HG02763 (cell line): ENCODE measurements around the gene LRMDA.

Experiments used
- ATAC-seq: cut with Tn5 transposase; IDR thresholded peaks from one replicate; pipeline ENCODE4 v1.9.1; 2021; ENCODE audit warnings: mild to moderate bottlenecking, moderate library complexity; ENCODE audit not compliant: unreplicated experiment

The LRMDA gene

DNA sequence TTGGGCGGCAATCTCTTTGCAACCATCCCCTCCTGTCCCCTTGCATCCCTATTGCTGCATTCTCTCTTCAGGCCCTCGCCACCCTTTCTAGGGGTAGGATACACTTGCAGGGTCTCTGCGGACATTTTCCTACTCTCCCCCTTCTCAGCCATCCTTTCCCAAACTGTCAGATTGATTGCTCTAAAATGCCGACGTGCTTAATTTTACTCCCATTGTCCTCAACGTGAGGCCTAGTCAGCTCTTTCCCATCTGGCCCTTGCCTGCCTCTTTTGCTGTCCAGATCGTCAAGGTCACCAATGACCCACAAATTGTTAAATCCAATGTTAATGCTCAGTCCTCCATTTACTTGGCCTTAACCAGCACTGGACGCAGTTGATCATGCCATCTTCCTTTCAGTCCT is 12.7 kb upstream of the LRMDA start:
- no peak for ATAC-seq

DNA sequence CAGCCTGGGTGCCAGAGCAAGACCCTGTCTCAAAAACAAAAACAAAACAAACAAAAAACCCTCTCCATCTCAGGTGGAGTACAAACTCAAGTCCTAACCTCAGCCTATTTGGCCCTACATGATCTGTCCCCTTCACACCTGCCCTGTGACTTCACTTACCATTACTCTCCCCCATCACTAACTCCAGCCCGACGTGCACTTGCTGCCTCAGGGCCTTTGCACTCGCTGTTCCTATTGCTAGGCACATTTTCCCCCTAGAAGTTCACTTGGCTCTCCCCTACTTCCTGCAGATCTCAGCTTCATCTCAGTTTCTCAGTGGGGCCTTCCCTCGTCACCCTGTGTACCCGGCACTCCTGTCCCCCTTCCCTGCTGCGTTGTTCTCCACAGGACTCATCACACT is 8.5 kb upstream of the LRMDA start:
- ATAC-seq, result no peak

DNA sequence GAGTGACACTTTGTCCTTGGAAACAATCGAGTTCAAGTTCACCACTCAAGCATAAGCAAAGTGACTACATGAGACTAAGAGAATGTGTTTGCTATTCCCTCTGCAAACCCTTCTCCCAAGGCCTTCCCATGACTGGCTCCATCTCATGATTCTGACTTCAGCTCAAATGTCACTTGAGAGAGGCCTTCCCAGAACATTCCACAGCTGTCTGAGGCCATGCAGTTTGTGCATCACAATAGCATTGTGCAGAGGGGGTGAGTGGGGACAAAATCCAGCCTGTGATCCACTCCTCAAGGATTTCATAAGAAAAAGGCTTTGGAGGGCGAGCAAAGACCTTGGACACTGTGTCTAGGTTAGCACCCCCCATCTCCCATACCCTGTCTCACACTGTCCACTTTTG is 6.9 kb upstream of the LRMDA start:
- no peak for ATAC-seq

DNA sequence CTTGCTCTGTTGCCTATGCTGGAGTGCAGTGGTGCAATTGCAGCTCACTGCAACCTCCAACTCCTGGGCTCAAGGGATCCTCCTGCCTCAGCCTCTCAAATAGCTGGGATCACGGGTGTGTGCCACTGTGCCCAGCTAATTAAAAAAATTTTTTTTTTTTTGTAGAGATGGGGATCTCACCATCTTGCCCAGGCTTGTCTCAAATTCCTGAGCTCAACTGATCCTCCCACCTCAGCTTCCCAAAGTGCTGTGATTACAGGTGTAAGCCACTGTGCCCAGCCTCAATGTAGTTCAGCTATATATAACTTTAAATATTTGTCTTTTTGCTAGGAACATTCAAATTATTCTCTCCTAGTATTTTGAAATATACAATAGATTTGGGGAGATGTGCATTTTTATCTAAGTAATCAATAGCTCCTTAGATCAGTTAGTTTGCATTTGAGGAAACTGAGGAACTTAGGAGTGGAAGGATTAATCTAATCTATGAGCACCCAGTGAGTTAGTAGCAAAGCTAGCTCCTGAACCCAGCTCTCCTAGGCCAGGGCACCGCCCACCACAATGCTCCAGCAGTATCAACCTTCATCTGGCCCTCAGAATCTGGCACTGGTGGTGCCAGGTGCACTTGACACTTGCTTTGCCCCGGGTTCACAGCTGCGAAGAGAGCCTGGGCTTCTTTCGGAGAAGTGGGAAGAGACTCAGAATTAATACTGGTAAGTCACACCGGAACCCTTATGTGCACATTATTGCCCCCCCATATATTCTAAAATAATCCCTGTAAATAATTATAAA is 5.9 kb upstream of the LRMDA start:
- no peak for ATAC-seq

DNA sequence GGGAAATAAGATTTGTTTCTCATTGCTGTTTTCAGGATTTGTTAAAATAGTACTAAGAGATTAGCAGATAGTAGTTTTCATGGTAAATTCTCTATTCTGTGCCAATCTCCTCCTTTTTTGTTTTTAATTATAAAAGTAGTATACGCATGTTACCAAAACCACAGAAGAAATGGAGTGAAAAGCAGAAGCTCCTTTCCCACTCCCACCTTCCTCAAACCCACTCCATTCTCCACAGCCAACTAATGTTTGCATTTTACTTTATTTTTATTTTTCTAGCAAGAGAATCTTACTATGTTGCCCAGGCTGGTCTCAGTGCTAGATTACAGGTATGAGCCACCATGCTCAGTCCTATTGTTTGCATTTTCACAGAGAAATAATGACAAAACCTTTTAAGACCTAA is 4.5 kb upstream of the LRMDA start:
- ATAC-seq, result no peak

DNA sequence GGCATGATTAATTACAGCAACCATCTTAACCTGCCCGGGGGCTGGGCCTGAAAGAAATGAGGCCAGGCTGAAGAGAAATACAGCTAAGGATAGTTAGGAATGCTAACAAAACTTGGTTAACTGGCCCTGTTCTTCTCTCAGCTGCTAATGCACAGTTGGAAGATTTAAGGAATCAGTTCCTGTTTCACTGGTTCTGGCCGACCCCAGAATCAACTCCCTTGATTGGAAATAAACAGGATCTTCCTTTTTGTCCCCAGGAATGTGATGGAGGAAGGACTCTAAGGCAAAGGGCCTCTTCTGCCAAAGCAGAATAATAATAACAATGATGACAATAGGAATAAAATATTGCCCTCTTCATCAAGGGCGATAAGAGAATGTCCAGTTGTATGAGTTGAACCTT is 3.5 kb upstream of the LRMDA start:
- no peak for ATAC-seq

DNA sequence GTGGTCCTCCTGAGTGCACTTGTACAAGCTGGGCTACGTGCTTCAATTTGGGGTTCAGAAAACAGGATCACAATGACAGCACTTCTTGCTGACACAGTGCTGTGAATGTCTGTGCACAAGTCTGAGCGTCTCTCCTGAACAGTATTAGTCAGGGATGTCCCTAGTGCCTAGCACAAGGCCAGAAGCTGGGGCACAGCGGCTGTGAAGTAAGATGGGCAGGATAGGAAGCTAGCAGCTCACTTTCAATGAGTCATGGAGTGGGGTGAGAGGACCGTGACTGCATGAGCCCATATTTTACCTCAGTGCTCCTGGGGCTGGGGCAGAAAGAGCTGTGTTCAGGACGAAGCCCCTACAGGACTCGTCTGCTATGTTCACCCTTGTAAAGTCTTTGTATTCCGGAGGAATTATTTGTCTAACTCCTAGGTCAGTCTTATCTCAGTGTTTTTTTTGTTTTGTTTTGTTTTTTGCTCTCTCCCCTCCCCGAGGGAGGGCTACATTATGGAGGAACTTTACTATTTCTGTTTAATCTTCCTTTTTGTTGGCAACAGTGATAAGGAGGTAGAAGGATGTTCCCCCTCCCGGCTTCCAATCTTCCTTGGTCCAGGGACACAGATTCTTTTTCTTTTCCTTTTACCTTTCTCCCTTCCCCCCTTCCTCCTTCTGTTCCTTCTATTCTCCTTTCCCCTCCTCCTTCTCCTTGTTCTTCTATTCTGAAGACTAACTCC is 2.8 kb upstream of the LRMDA start:
- ATAC-seq, result no peak

DNA sequence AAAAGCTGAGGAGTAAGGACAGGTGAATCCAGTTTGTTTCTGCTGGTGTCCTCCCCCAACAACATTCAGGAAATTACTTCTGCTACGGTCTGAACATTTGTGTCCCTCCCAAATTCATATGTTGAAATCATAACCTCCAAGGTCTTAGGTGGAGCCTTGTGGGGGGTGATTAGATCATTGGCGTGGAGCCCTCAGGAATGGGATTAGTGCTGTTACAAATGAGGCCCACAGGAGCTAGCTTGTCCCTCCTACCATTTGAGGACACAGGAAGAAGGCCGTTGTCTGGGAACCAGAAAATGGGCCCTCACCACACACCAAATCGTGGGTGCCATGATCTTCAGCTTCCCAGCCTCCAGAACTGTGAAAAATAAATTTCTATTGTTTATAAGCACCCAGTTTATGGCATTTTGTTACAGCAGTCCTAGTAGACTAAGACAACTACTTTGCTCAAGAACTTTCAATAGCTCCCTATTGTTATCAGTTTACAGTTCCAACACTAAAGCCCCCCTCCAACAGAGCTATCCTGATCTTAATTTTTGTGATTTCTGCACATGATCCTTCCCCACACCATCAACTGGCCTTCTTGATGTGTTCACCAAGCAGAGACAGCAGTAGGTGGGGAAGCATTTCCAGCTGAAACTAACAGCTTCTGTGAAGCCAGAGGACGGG is 2.1 kb upstream of the LRMDA start:
- no peak for ATAC-seq

DNA sequence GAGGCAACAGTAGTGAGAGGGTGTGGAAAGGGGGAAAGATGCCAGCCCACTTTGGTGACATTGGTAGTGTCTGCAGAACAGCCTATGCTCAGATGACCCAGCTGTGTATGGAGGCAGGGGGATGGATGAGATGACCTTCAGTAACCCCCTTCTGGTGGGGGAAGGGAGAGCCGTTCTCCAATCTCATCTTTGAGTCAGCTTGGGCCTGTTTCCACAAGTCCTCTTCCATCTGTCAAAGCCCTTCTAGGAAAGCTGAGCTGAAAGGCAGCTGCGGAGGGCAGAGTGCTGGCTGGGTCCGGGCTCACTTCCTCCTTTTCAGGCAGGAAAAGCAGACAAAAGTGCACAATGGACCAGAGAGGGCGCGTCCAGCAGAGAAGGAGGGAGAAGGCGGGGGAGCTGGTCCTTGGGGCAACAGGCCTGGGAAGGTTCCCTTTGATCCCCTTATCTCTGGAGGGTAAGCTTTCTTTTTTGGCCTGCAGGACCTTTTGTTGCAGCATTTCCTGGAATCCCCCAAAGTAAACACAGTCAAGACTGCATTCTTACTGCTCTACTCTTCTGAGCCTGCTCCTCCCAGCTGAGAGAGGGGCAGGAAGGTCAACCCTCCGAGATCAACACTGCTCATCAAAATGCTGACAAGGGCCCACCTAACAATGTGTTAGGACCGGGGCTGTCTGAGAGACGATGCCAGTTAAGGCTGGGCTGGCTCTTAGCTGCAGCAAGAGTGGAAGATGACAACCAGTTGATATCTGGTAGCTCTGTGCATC is 1.2 kb upstream of the LRMDA start:
- ATAC-seq, result no peak

DNA sequence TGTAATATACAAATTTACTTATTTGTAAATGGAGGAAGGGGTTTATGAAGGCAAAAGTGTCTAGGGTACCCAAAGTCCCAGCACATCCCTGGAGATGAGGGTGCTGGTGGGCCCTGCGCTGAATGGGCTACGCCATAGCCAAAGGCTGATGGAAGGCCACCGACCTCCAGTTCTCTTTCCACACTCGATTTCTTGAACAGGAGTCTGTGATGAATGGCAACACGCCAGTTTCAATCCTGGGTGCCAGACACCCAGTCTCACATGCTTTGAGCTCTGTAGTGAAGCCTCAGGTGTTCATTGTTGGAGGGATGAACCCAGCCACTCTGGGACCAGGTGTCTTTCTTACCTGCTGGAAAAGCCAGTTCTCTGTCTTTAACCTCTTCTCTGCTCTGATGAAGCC is 752 bp downstream of the LRMDA start:
- no peak for ATAC-seq

DNA sequence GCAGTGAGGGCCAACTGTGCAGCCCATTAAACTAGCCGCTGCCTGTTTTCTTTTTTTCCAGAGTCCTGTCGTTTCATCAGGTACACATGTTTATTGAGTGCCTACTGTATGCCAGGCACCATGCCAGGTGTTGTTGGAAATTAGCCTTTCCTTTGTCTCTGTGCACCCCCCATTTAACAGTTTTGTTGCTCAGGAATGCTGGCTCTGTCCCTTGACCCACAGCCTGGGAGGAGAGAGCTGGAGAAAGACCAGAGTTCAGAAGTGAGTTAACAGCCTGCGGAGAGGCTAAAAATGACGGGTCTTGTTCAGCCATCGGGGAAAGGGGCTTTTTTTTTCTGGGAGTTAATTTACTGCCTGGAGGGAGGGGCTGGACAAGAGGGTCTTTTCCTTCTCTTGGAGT is 1.3 kb downstream of the LRMDA start:
- no peak for ATAC-seq

DNA sequence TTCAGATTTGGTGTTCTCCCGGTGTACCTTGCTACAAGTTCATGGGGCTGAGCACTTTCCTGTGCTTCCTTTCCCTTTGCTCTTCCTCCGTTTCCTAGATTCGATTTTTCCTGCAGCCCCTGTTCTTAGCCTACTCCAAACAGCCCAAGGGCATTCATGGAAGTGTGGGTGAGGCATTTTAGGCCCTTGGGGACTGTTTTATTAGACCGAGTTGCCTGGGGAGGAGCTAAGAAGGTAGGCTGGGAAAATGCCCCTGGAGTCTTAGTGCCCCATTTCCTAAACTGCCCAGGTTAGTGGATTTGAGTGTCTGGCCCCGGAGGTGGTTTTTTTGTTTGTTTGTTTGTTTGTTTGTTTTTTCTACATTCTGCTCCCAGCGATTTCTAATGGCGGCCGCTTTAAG is 1.8 kb downstream of the LRMDA start:
- no peak for ATAC-seq

DNA sequence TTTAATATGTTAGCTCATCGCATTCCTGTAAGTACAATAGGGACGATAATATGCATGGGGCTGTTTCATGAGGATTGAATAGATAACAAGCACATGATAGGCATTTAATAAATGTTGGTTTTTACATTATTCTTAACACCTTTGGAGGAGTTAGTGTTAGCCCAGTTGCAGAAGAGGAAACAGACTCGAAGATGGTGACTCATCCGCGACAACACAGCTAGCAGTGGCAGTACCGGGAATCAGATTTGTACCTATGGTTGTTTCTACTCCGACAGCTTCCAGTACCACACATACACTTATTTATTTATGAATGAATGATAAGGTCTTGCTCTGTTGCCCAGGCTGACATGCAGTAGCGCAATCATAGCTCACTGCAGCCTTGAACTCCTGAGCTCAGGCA is 2.9 kb downstream of the LRMDA start:
- ATAC-seq, result no peak

DNA sequence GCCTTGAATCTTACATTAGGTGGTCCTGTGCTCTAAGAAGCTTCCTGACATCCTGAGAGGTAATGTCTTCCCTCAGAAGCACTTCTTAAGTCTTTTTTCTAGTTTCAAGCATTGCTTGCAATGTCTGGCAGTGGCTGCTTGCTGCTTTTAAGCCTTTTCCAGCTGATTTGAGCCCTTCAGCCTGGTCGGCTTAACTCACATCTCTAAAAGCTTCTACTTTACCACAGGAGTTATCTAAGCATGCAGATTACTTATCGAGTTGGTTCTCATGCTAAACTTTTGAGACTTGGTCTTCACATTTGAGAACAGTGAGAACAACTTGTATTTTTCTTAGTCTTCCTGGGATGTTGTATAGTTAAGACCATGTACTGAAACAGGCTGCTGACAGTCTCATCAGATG is 3.9 kb downstream of the LRMDA start:
- ATAC-seq, result no peak

DNA sequence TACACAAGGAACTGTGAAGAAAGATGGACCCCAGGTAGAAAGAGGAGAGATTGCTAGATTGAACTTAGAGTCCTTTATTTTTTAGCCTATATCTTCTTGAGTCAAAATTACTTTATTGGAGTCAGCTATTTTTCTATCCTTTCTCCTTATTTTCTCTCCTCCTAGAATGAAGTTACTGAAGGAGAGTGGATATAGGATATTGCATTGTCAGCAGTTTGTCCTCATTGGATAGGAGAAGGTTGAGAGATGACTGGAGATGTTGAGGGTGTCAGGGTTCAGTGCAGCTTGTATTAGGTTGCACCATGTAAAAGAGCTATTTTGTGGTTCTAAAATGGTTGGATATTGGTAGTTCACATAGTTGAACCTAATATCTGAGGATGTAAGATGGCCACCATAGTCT is 5.5 kb downstream of the LRMDA start:
- no peak for ATAC-seq

DNA sequence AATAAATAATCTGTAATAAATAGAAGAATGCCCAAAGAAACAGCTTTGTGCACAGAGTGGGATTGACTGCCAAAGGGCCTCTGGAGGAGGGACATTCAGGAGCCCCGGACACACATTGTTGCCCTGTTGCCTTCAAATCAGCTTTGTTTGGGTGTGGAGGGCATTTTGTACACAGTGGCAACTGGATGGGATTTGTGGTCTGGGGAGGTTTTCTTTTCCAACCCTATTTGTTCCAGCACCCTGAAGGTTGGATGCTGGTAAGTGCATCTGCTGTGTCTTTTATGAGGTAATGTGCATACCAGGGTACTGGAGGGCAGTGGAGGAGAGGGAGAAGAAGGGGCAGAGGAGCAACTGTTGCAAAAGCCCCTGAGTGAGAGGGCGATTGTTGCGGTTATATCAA is 6.3 kb downstream of the LRMDA start:
- no peak for ATAC-seq

DNA sequence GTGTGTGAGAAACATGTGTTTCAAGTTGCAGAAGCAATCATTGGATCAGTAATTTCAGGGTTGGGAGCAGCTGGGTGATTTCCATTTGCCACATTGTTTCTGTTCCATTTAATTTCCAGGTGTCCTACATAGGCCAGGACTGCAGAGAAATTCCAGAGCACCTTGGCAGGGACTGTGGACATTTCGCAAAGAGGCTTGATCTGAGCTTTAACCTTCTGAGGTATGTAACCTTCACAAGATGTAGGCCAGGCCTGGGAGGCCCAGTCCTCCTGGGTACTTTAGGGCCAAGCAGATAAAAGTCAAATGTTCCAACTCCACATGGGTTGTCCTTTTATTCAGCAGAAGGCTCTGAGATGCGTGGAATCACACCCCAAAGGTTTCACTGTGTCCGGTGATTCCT is 6.9 kb downstream of the LRMDA start:
- no peak for ATAC-seq

DNA sequence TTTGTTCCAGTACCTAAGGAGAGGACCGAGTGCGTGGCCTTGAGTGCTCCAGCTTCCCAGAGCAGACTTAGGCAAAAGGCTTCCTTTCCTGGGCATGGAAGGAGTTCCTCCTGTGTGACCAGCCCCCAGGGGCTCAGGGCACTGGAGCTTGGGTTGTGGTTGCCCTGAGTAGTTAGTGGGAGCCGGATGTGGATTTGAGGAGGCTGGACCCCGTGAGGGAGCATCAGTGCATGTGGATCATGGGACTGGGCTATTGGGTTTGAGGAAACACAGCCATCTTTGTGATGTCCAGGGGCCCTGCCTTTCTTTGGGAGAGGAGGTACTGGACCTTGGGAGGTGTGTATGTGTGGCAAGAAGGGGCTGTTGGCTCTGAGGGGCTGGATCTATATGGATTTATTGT is 8.4 kb downstream of the LRMDA start:
- no peak for ATAC-seq

DNA sequence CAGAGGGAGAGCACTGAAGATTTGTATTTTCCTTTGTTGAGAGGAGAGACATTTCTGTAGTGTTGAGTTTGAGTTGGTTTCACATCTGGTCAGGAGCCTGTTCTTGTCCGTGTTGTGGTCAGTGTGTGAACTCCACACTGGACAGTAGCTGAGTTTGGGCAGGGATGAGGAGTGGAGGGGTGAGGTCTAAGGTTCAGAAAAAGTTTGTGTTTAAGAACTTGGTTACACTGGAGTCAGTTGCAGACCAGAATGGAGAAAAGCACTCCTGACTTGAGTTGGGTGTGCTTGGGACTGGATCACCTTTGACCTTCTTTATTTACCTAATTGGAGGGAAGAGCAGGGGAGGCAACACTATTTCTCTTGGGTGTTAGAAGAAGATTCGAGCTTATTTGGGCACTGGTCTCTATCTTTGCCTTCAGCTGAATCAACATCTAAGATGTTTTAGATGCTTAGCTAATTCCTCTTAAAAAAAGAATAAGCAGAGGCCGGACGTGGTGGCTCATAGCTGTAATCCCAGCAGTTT is 8.9 kb downstream of the LRMDA start:
- ATAC-seq, result no peak

DNA sequence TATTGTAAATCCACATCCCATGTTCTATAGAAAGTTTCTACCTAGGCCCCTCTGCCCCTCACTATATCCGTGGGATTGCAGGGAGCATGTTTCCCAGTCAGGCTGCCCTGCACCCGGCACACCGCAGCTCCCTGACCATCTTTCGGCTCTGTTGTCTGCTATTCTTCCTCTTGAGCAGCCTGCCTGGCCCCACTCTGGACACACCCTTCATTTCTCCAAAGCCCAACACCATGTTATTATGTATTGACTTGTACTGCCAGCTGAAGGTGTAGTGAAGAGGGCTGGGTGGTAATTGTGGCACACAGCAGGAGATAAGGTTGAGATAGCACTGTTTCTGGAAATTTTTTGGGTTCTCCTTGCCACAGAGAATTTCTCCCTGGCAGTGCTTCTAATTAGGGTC is 9.8 kb downstream of the LRMDA start:
- ATAC-seq, result no peak

DNA sequence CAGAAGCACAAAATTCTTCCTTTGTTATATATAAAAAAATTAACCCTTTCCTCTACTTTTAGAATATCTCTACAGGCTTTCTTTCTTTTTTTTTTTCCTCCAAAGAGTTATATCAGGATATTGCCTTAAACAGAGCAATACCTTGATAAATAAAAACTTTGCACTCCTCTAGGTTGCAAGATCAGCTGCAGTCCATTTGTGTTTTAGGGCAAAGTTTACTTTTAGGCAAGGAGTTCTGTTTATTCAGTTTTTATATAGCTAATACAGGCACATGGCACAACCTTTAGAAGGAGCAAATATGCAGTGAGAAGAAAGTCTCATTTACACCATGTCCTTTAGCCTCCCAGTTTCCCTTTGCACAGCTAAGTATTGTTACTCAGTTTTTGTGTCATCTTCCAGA is 10.3 kb downstream of the LRMDA start:
- no peak for ATAC-seq
